SU-DHL-6 (cell line): Measurements from ENCODE around the gene SPRR1A.

Experiments used
- H2AFZ ChIP-seq: fragments of 200-600 bp; sonication (generic); 2 replicates; pipeline ENCODE4 v1.6.1; 2014; ENCODE audit warnings: low read depth, mild to moderate bottlenecking, moderate library complexity, mixed read lengths, antibody characterized with exemption, low read length; ENCODE audit not compliant: severe bottlenecking
- H3F3A ChIP-seq: fragments of 200-600 bp; shearing (Covaris generic); 2 replicates; pipeline ENCODE4 v1.6.0; 2016; ENCODE audit warnings: antibody characterized with exemption, mild to moderate bottlenecking; ENCODE audit not compliant: insufficient read depth
- H3K27ac ChIP-seq: fragments of 200-600 bp; sonication (generic); 2 replicates; pipeline ENCODE4 v1.5.1; 2016; ENCODE audit warnings: low read depth, mild to moderate bottlenecking, low read length, moderate library complexity, mixed read lengths
- H3K27me3 ChIP-seq: fragments of 200-600 bp; sonication (generic), shearing (Covaris generic); 2 replicates; pipeline ENCODE4 v1.6.0; 2014; ENCODE audit warnings: mild to moderate bottlenecking, low read length
- H3K36me3 ChIP-seq: fragments of 200-600 bp; sonication (generic); 2 replicates; pipeline ENCODE4 v1.6.1; 2014; ENCODE audit warnings: mild to moderate bottlenecking, low read length, mixed read lengths
- H3K4me2 ChIP-seq: fragments of 300-600, 200-600 bp; shearing (Covaris generic), sonication (generic); 2 replicates; pipeline ENCODE4 v1.6.0; 2014; ENCODE audit warnings: low read length, low read depth, mild to moderate bottlenecking; ENCODE audit not compliant: poor library complexity, severe bottlenecking
- H3K4me3 ChIP-seq: fragments of 200-600 bp; sonication (generic); 2 replicates; pipeline ENCODE4 v1.5.1; 2014; ENCODE audit warnings: antibody characterized with exemption, low read length, mild to moderate bottlenecking, mixed read lengths; ENCODE audit not compliant: insufficient read depth, poor library complexity, severe bottlenecking
- H3K79me2 ChIP-seq: fragments of 200-600 bp; sonication (generic); 2 replicates; pipeline ENCODE4 v1.6.1; 2014; ENCODE audit warnings: mild to moderate bottlenecking, low read length, moderate library complexity; ENCODE audit not compliant: insufficient read depth
- H3K9ac ChIP-seq: fragments of 200-600 bp; sonication (generic); 2 replicates; pipeline ENCODE4 v1.7.0; 2014; ENCODE audit warnings: mild to moderate bottlenecking, low read length
- H3K9me2 ChIP-seq: fragments of 200-600 bp; sonication (generic); replicated peaks from 2 replicates; pipeline ENCODE4 v1.6.1; 2014; ENCODE audit warnings: low read length; ENCODE audit not compliant: insufficient read depth
- H3K9me3 ChIP-seq: fragments of 200-600 bp; sonication (generic); 2 replicates; pipeline ENCODE4 v1.6.1; 2014; ENCODE audit warnings: low read length, mixed read lengths; ENCODE audit not compliant: insufficient read depth
- H4K20me1 ChIP-seq: fragments of 200-600 bp; sonication (generic); 2 replicates; pipeline ENCODE4 v1.6.1; 2014; ENCODE audit warnings: low read depth, mild to moderate bottlenecking, antibody characterized with exemption, low read length, moderate library complexity, mixed read lengths
- EZH2phosphoT487 ChIP-seq: fragments of 200-600 bp; sonication (generic), shearing (Covaris generic); conservative IDR thresholded peaks from 2 replicates; pipeline ENCODE4 v1.6.1; 2018; ENCODE audit warnings: mild to moderate bottlenecking, antibody characterized with exemption, low read length, moderate library complexity, mixed read lengths
- TF ChIP-seq, protein P1 (sequence below): fragments of 200-600 bp; sonication (generic); IDR thresholded peaks from one replicate; pipeline ENCODE4 v1.5.1; 2017; ENCODE audit warnings: antibody characterized with exemption, mild to moderate bottlenecking, low read length, moderate library complexity; ENCODE audit not compliant: insufficient read depth, poor library complexity, severe bottlenecking

Gene SPRR1A

DNA sequence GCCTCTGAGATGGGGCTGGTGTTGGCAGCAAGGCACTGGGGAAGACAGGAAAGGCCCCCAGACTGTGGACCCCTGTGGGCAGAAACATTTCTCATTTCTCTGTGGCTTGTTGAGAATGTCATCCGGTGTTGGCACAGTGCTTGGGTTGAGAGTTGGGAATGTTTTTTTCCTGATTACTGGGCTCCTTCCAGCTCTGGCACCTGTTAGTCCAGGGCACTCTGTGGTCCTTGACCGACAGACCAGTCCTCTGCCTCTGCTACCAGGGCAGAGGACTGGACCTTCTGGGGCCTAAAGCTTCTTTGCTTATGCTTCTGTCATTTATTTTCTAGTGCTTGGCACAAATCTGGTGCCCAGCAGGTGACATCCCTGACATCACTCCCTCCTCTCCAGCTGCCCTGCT is 41.7 kb upstream of the SPRR1A start:
- no peaks in the 10 kb centered on the region for H3K9me3 ChIP-seq
- no peak overlapping the region for H3K4me3 ChIP-seq
- no peaks in the 10 kb centered on the region for H3K27me3 ChIP-seq

DNA sequence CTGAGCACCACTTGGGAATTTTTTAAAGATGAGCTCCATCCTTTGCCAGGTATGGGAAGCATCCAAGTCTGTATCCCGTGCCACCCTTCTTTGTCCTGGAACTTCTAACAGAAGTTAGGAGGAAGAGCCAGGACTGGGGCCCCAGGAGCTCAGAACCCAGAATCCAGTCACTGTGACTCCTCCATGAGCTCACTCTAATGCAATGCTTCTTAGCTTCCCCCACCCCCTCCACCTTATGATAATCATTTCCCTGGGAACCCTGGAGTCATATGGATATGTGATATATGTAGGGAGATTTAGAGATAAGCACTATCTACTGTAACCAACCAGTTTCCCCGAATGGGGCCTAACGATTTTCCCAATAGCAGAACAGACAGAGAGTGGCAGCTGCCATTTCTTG is 37.6 kb upstream of the SPRR1A start:
- no peaks in the 10 kb centered on the region for H3K9me3 ChIP-seq
- no peaks in the 10 kb centered on the region for H4K20me1 ChIP-seq
- H3K27me3 ChIP-seq = no peaks in the 10 kb centered on the region
- H2AFZ ChIP-seq = no peak overlapping the region
- TF ChIP-seq EZH2phosphoT487 = no peak
- TF ChIP-seq, protein P1, sequence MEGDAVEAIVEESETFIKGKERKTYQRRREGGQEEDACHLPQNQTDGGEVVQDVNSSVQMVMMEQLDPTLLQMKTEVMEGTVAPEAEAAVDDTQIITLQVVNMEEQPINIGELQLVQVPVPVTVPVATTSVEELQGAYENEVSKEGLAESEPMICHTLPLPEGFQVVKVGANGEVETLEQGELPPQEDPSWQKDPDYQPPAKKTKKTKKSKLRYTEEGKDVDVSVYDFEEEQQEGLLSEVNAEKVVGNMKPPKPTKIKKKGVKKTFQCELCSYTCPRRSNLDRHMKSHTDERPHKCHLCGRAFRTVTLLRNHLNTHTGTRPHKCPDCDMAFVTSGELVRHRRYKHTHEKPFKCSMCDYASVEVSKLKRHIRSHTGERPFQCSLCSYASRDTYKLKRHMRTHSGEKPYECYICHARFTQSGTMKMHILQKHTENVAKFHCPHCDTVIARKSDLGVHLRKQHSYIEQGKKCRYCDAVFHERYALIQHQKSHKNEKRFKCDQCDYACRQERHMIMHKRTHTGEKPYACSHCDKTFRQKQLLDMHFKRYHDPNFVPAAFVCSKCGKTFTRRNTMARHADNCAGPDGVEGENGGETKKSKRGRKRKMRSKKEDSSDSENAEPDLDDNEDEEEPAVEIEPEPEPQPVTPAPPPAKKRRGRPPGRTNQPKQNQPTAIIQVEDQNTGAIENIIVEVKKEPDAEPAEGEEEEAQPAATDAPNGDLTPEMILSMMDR = no peak
- H3K9me2 ChIP-seq = no peaks in the 10 kb centered on the region
- H3K27ac ChIP-seq = no peak overlapping the region
- no peak overlapping the region for H3K4me2 ChIP-seq
- no peak overlapping the region for H3K4me3 ChIP-seq
- no peaks in the 10 kb centered on the region for H3F3A ChIP-seq
- H3K9ac ChIP-seq = no peak overlapping the region
- H3K36me3 ChIP-seq = no peaks in the 10 kb centered on the region
- H3K79me2 ChIP-seq = no peaks in the 10 kb centered on the region

More for the DNA sequence above, 41.7 kb upstream of the SPRR1A start:
- Histone ChIP-seq H4K20me1 (no peaks in the 10 kb centered on the region), H2AFZ (no peak overlapping the region), H3K27ac (no peak overlapping the region), H3F3A (no peaks in the 10 kb centered on the region), H3K9ac (no peak overlapping the region), H3K4me2 (no peak overlapping the region), H3K9me2 (no peaks in the 10 kb centered on the region), H3K36me3 (no peaks in the 10 kb centered on the region), H3K79me2 (no peaks in the 10 kb centered on the region)
- TF ChIP-seq, protein P1 = no peak
- no peak for TF ChIP-seq EZH2phosphoT487

- Histone ChIP-seq H2AFZ (no peak within 1 kb of the TSS), H3K9ac (no peak within 1 kb of the TSS), H3K4me3 (no peak within 1 kb of the TSS), H3K4me2 (no peak within 1 kb of the TSS), H3K27ac (no peak within 1 kb of the TSS), H3K9me3 (no peaks in the 10 kb centered on the region), H3K79me2 (no peaks in the 10 kb centered on the region), H3K36me3 (no peaks in the 10 kb centered on the region), H3F3A (no peaks in the 10 kb centered on the region), H3K9me2 (no peaks in the 10 kb centered on the region), H4K20me1 (no peaks in the 10 kb centered on the region), H3K27me3 (no peaks in the 10 kb centered on the region)
- TF ChIP-seq EZH2phosphoT487 = no peak
- TF ChIP-seq, protein P1 = no peak
Observed at GRCh38 chr1:152946651-152947256, 37.1 kb upstream of the SPRR1A start, which contains the start of gene SPRR5. TSS of gene SPRR5 (plus strand) at chr1:152947206. CDS start at chr1:152948555, 1,349 bp downstream.
